K562 (cell line): Measurements from ENCODE around the gene ODAD3. TPM values are rescaled to one million over a fixed set of nuclear protein-coding genes. Genes with fewer than 3 reads are reported as not detected.

Source experiments
- BCOR ChIP-seq: fragments of 450-650 bp; IDR thresholded peaks from 2 replicates; pipeline ENCODE4 v1.6.1; 2016
- CEBPB ChIP-seq: fragments of 450-650 bp; IDR thresholded peaks from 2 replicates; pipeline ENCODE4 v1.6.1; 2016; ENCODE audit warnings: missing genetic modification characterization, missing compliant biosample characterization
- CHD4 ChIP-seq: fragments of 200-600 bp; sonication (generic); IDR thresholded peaks from 3 replicates; pipeline ENCODE4 v1.6.1; 2012; ENCODE audit warnings: low read depth, mild to moderate bottlenecking, mixed read lengths, low read length, inconsistent platforms; ENCODE audit not compliant: insufficient read depth, insufficient replicate concordance, poor library complexity, severe bottlenecking
- CTCF ChIP-seq, 3 experiments: IDR thresholded peaks in 2 of 3; conservative IDR thresholded peaks in 1 of 3; 2 replicates each; pipeline ENCODE4 v1.5.1; 2011 to 2012; ENCODE audit warnings: low read length in 3 of 3, mild to moderate bottlenecking in 3 of 3, control low read depth in 2 of 3, improper control_type of control experiment in 1 of 3, inconsistent platforms in 1 of 3, low read depth in 1 of 3, mixed read lengths in 1 of 3, moderate library complexity in 1 of 3; ENCODE audit not compliant: insufficient read depth in 2 of 3
- E2F3 ChIP-seq: fragments of 250-450 bp; sonication (Bioruptor Pico); IDR thresholded peaks from 2 replicates; pipeline ENCODE4 v1.4.0; 2020; ENCODE audit warnings: mild to moderate bottlenecking
- FOXK2 ChIP-seq, 2 experiments: fragments of 450-650 bp; IDR thresholded peaks in 1 of 2; conservative IDR thresholded peaks in 1 of 2; 2 replicates each; pipeline ENCODE4 v1.6.1; 2016; ENCODE audit warnings: low read depth in 2 of 2, mild to moderate bottlenecking in 1 of 2
- FOXP1 ChIP-seq: sonication (generic); formaldehyde crosslinking; IDR thresholded peaks from 2 replicates; pipeline ENCODE4 v1.8.0; 2022; ENCODE audit warnings: mild to moderate bottlenecking, missing genetic modification reagents
- GTF2A2 ChIP-seq: IDR thresholded peaks from 2 replicates; pipeline ENCODE4 v1.6.1; 2016; ENCODE audit warnings: mild to moderate bottlenecking, missing genetic modification characterization, missing compliant biosample characterization
- MBD2 ChIP-seq: sonication (generic); IDR thresholded peaks from 2 replicates; pipeline ENCODE4 v1.6.1; 2016; ENCODE audit warnings: low read depth, borderline replicate concordance
- POLR3A ChIP-seq: IDR thresholded peaks from 2 replicates; pipeline ENCODE4 v1.6.1; 2011; ENCODE audit warnings: borderline replicate concordance, mild to moderate bottlenecking, moderate library complexity; ENCODE audit not compliant: insufficient read length, insufficient read depth; ENCODE audit errors: extremely low read depth
- PYGO2 ChIP-seq: fragments of 450-650 bp; IDR thresholded peaks from 2 replicates; pipeline ENCODE4 v1.6.1; 2016; ENCODE audit warnings: mild to moderate bottlenecking, missing genetic modification characterization, moderate library complexity, missing compliant biosample characterization
- RFX7 ChIP-seq: fragments of 250-450 bp; sonication (Bioruptor Pico); IDR thresholded peaks from 2 replicates; pipeline ENCODE4 v1.5.1; 2021; ENCODE audit warnings: mild to moderate bottlenecking
- SMARCC2 ChIP-seq: fragments of 450-650 bp; IDR thresholded peaks from 2 replicates; pipeline ENCODE4 v1.6.1; 2017; ENCODE audit warnings: antibody characterized with exemption, moderate library complexity, mild to moderate bottlenecking, low read depth
- USF1 ChIP-seq: sonication (generic); formaldehyde crosslinking; IDR thresholded peaks from 2 replicates; pipeline ENCODE4 v1.9.0; 2022; ENCODE audit warnings: mild to moderate bottlenecking, missing genetic modification reagents
- ZBTB49 ChIP-seq: sonication (generic); formaldehyde crosslinking; IDR thresholded peaks from 2 replicates; pipeline ENCODE4 v1.8.0; 2022; ENCODE audit warnings: missing genetic modification reagents, mild to moderate bottlenecking, borderline replicate concordance
- ZC3H11A ChIP-seq: IDR thresholded peaks from 2 replicates; pipeline ENCODE4 v1.6.1; 2012; ENCODE audit warnings: low read depth, low read length, improper control_type of control experiment
- ZFX ChIP-seq: sonication (generic); formaldehyde crosslinking; IDR thresholded peaks from 2 replicates; pipeline ENCODE4 v1.8.0; 2022; ENCODE audit warnings: mild to moderate bottlenecking, missing genetic modification reagents, moderate library complexity
- ZNF12 ChIP-seq: sonication (generic); formaldehyde crosslinking; IDR thresholded peaks from 2 replicates; pipeline ENCODE4 v1.4.0; 2020; ENCODE audit warnings: mild to moderate bottlenecking, missing genetic modification reagents
- ZNF146 ChIP-seq: IDR thresholded peaks from one replicate; pipeline ENCODE4 v1.6.1; 2018; ENCODE audit warnings: missing compliant biosample characterization; ENCODE audit not compliant: unreplicated experiment
- ZNF280B ChIP-seq: fragments of 250-450 bp; sonication (Bioruptor Pico); IDR thresholded peaks from 2 replicates; pipeline ENCODE4 v1.5.1; 2021; ENCODE audit warnings: mild to moderate bottlenecking
- ZNF589 ChIP-seq: fragments of 200-800 bp; sonication (Bioruptor generic); IDR thresholded peaks from 2 replicates; pipeline ENCODE4 v1.6.1; 2016; ENCODE audit warnings: low read depth, missing genetic modification characterization, missing compliant biosample characterization
- polyA plus RNA-seq, 8 experiments: library from polyadenylated mRNA; depleted of rRNA in 4 of 8; stranded (reverse) in 5 of 8; unstranded in 3 of 8; fragments of >200 nt; fragmentation: Nextera tagmentation in 2 of 8; fragmentation: Illumina TruSeq in 1 of 8; extraction: Ambion mirVana in 2 of 8; extraction: Trizol in 1 of 8; gene quantifications; 2 replicates each; pipeline versions ENCODE4 v1.2.1 to v1.2.3, GENCODE V29; 2011 to 2014; ENCODE audit warnings: inconsistent platforms in 1 of 8, missing spikeins in 1 of 8
- total RNA-seq, 7 experiments: library from RNA; depleted of rRNA in 6 of 7; stranded (reverse); fragments of >200 nt in 6 of 7; fragmentation: Illumina TruSeq in 2 of 7; extraction: Trizol in 2 of 7; gene quantifications; 2 replicates each; pipeline versions ENCODE4 v1.2.1 to v1.2.3, GENCODE V29; 2011 to 2021; ENCODE audit warnings: low replicate concordance in 1 of 7

Gene ODAD3
- total and polyA plus RNA-seq, 9 of the 15 experiments (the other 6 are each of a cell fraction or from before 2014, with no cell fraction given): 0.07 to 0.72 (median 0.14) TPM; not detected in 2

GRCh38 chr19:11382898-11383705, 51.8 kb downstream of the ODAD3 start (continued):
- TF ChIP-seq CTCF (IDR thresholded peaks at IDR 0.05 in 2 of 3, conservative IDR thresholded peaks at IDR 0.05 in 1 of 3; ENCODE audit: insufficient read depth in 2 of 3, low read depth in 1 of 3, low read length in 3 of 3) (peak; percentile 95 to 98 (median 96)), CHD4 (peak; percentile 35), BCOR (0 out of 2 replicates have a peak, but pooled peaks have one; percentile 19), SMARCC2 (no peak), GTF2A2 (tag) (no peak), ZNF280B (CRISPR knock-in tag) (no peak), ZNF589 (CRISPR knock-in tag) (no peak), E2F3 (CRISPR knock-in tag) (no peak), ZNF12 (CRISPR knock-in tag) (no peak), MBD2 (peak; percentile 26; the same call in 1 of the 2 replicates), RFX7 (CRISPR knock-in tag) (no peak), ZNF146 (CRISPR knock-in tag) (no peak), POLR3A (no peak), ZC3H11A (no peak), USF1 (CRISPR knock-in tag) (peak; percentile 3; the same call in 1 of the 2 replicates), FOXP1 (no peak), PYGO2 (tag) (no peak), FOXK2 (conservative IDR thresholded peaks at IDR 0.05 in 1 of 2, IDR thresholded peaks at IDR 0.05 in 1 of 2; ENCODE audit: low read depth in 2 of 2) (peak in 1 of 2 experiments; percentile 65; a peak in 2 of 4 replicates), ZFX (CRISPR knock-in tag) (peak; percentile 64), CEBPB (tag) (no peak), ZBTB49 (CRISPR knock-in tag) (no peak)
